Measurements from ENCODE around the gene DIAPH3.

DNA sequence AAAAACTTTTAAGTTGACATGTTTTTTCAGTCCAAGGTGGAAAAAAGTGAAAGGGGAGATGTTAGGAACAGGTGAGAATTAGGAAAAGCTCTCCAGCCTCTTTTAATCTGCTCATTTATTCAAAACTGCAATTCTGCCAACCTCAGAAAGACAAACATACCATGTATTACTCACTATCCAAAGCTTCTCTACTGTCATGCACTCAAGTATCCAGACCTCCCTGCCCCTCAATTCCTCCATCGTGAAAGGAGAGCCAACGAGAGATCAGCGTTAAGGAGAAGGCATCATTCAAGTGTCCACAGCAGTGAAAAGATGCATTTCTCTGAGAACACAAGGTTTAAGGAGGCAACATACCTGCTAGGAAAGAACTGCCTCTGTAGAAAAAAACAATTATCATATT lies 24.5 kb downstream of the DIAPH3 start:
- TF ChIP-seq, protein P1, sequence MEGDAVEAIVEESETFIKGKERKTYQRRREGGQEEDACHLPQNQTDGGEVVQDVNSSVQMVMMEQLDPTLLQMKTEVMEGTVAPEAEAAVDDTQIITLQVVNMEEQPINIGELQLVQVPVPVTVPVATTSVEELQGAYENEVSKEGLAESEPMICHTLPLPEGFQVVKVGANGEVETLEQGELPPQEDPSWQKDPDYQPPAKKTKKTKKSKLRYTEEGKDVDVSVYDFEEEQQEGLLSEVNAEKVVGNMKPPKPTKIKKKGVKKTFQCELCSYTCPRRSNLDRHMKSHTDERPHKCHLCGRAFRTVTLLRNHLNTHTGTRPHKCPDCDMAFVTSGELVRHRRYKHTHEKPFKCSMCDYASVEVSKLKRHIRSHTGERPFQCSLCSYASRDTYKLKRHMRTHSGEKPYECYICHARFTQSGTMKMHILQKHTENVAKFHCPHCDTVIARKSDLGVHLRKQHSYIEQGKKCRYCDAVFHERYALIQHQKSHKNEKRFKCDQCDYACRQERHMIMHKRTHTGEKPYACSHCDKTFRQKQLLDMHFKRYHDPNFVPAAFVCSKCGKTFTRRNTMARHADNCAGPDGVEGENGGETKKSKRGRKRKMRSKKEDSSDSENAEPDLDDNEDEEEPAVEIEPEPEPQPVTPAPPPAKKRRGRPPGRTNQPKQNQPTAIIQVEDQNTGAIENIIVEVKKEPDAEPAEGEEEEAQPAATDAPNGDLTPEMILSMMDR (conservative IDR thresholded peaks at IDR 0.05) = no peak
- no peak for TF ChIP-seq ZFX (IDR thresholded peaks at IDR 0.05)

Data from C4-2B (cell line).